HepG2 (cell line): Measurements from ENCODE around the gene MMGT1. TPM values are rescaled to one million over a fixed set of nuclear protein-coding genes. Genes with fewer than 3 reads are reported as not detected.

Experiments used
- ATAC-seq: fragments of 200-7000 bp; cut with Tn5 transposase; 3 replicates; pipeline ENCODE4 v1.9.1; 2020; ENCODE audit warnings: mild to moderate bottlenecking, moderate library complexity
- BruUV-seq: library from RNA; stranded (reverse); fragments of 400-500 nt; replicated peaks from 2 replicates; lab custom pipeline; 2021; lab: Mats Ljungman, UMichigan
- CTCF ChIA-PET: fragments of 300-600 bp; formaldehyde crosslinking; extraction: SDS; loops from one replicate; lab custom pipeline; 2021; ENCODE audit warnings: low total read pairs, inconsistent platforms, low intra/inter-chr PET ratio; lab: Yijun Ruan, JAX
- POLR2A ChIA-PET: fragments of 350-600 bp; sonication (Branson Sonifier 250); formaldehyde crosslinking; loops from one replicate; lab custom pipeline; 2020; ENCODE audit warnings: antibody characterized with exemption, inconsistent platforms; lab: Yijun Ruan, JAX
- DNase-seq: peaks from one replicate; pipeline ENCODE4 v3.0.0-alpha.2; 2015; ENCODE audit warnings: low spot score
- FAIRE-seq: peaks from 3 replicates; lab custom pipeline; 2011; peaks lifted over from hg19 to GRCh38; lab: Jason Lieb, UNC
- H2AFZ ChIP-seq: one replicate; pipeline ENCODE4 v1.6.1; 2011; ENCODE audit warnings: low read length, inconsistent platforms
- H3K27ac ChIP-seq: fragments of 300-600 bp; 3 replicates; pipeline ENCODE4 v1.8.0; 2011; ENCODE audit warnings: mixed run types, mild to moderate bottlenecking, mixed read lengths, low read length, inconsistent platforms; ENCODE audit not compliant: insufficient read depth; ENCODE audit errors: extremely low read length
- H3K27me3 ChIP-seq, 2 experiments: fragments of 200-600 bp in 1 of 2; 2 replicates in 1 of 2; 3 replicates in 1 of 2; pipeline versions ENCODE4 v1.6.0 to v1.8.0; 2011; ENCODE audit warnings: low read length in 2 of 2, mild to moderate bottlenecking in 2 of 2, moderate library complexity in 2 of 2, inconsistent platforms in 1 of 2; ENCODE audit not compliant: insufficient read depth in 2 of 2, control insufficient read depth in 1 of 2
- H3K36me3 ChIP-seq, 2 experiments: fragments of 200-600 bp in 1 of 2; replicated peaks in 1 of 2; 2 replicates in 1 of 2; 3 replicates in 1 of 2; pipeline versions ENCODE4 v1.5.1 to v1.8.0; 2011; ENCODE audit warnings: low read length in 2 of 2, inconsistent platforms in 1 of 2; ENCODE audit not compliant: insufficient read depth in 2 of 2, control insufficient read depth in 1 of 2
- H3K4me1 ChIP-seq: 2 replicates; pipeline ENCODE4 v1.5.1; 2012; ENCODE audit warnings: low read length, inconsistent platforms; ENCODE audit not compliant: insufficient read depth
- H3K4me2 ChIP-seq: 2 replicates; pipeline ENCODE4 v1.6.0; 2011; ENCODE audit warnings: low read depth, low read length, inconsistent platforms
- H3K4me3 ChIP-seq, 3 experiments: fragments of 200-600 bp in 1 of 3; sonication (generic), shearing (Covaris generic) in 1 of 3; replicated peaks in 1 of 3; 2 replicates each; pipeline ENCODE4 v1.5.1; 2011 to 2016; ENCODE audit warnings: low read length in 3 of 3, inconsistent platforms in 2 of 3, low read depth in 2 of 3, mild to moderate bottlenecking in 2 of 3, control low read depth in 1 of 3, mixed read lengths in 1 of 3; ENCODE audit not compliant: insufficient read depth in 1 of 3
- H3K79me2 ChIP-seq: one replicate; pipeline ENCODE4 v1.6.1; 2011; ENCODE audit warnings: low read length, inconsistent platforms; ENCODE audit not compliant: insufficient read depth
- H3K9ac ChIP-seq: 2 replicates; pipeline ENCODE4 v1.6.0; 2011; ENCODE audit warnings: mild to moderate bottlenecking, low read depth, low read length, inconsistent platforms; ENCODE audit not compliant: insufficient read depth
- H3K9me3 ChIP-seq: 2 replicates; pipeline ENCODE4 v1.5.1; 2012; ENCODE audit warnings: mild to moderate bottlenecking, low read length
- H4K20me1 ChIP-seq: 2 replicates; pipeline ENCODE4 v1.6.0; 2011; ENCODE audit warnings: inconsistent platforms, mild to moderate bottlenecking, low read length, moderate library complexity; ENCODE audit not compliant: insufficient read depth
- CTCF ChIP-seq: sonication (generic); formaldehyde crosslinking; IDR thresholded peaks from 2 replicates; pipeline ENCODE4 v1.5.0; 2020; ENCODE audit warnings: mild to moderate bottlenecking, missing genetic modification reagents, moderate library complexity
- FOXK2 ChIP-seq: fragments of 450-650 bp; IDR thresholded peaks from 2 replicates; pipeline ENCODE4 v1.6.1; 2016
- HNF1A ChIP-seq, 2 experiments: sonication (generic) in 1 of 2; formaldehyde crosslinking in 1 of 2; IDR thresholded peaks; 2 replicates each; pipeline versions ENCODE4 v1.4.0 to v1.6.1; 2016 to 2020; ENCODE audit warnings: borderline replicate concordance in 1 of 2, low read depth in 1 of 2, mild to moderate bottlenecking in 1 of 2, missing genetic modification reagents in 1 of 2
- JDP2 ChIP-seq: sonication (generic); formaldehyde crosslinking; IDR thresholded peaks from 2 replicates; pipeline ENCODE4 v1.8.1; 2022; ENCODE audit warnings: missing genetic modification reagents, borderline replicate concordance
- SAFB2 ChIP-seq: sonication (generic); formaldehyde crosslinking; IDR thresholded peaks from 2 replicates; pipeline ENCODE4 v1.5.1; 2020; ENCODE audit warnings: missing genetic modification reagents, low read depth, mild to moderate bottlenecking, borderline replicate concordance
- SMC3 ChIP-seq: IDR thresholded peaks from 2 replicates; pipeline ENCODE4 v1.6.1; 2011; ENCODE audit warnings: low read length, improper control_type of control experiment
- SRSF9 ChIP-seq: fragments of 200-400 bp; formaldehyde crosslinking; IDR thresholded peaks from 2 replicates; pipeline ENCODE4 v1.6.1; 2018; ENCODE audit warnings: borderline replicate concordance, mild to moderate bottlenecking, low read depth, low read length; ENCODE audit not compliant: insufficient read depth, poor library complexity, severe bottlenecking
- STAG1 ChIP-seq: sonication (generic); formaldehyde crosslinking; IDR thresholded peaks from 2 replicates; pipeline ENCODE4 v1.4.0; 2020; ENCODE audit warnings: missing genetic modification reagents
- ZC3H4 ChIP-seq: sonication (generic); formaldehyde crosslinking; IDR thresholded peaks from 2 replicates; pipeline ENCODE4 v1.4.0; 2020; ENCODE audit warnings: missing genetic modification reagents, borderline replicate concordance
- ZNF207 ChIP-seq: fragments of 450-650 bp; IDR thresholded peaks from 2 replicates; pipeline ENCODE4 v1.6.1; 2016; ENCODE audit warnings: antibody characterized with exemption, borderline replicate concordance
- WGBS: methylation state at CpG from one replicate; pipeline ENCODE4 v1.1.6; 2017; ENCODE audit warnings: low lambda C conversion rate; 5-methylcytosine and 5-hydroxymethylcytosine counted together
- in situ Hi-C: cut with HindIII; loops from 2 replicates; pipeline ENCODE4 v1.10.0; 2017; ENCODE audit warnings: low pct_unique_long_range_greater_than_20kb; ENCODE audit not compliant: extremely low pct_ligation_motif_present
- intact Hi-C: fragments of 100-400 bp; cut with micrococcal nuclease; formaldehyde crosslinking; loops from one replicate; pipeline ENCODE4 v1.10.0; 2022; ENCODE audit not compliant: unreplicated experiment
- polyA plus RNA-seq, 8 experiments: library from polyadenylated mRNA; depleted of rRNA in 3 of 8; stranded (reverse) in 7 of 8; unstranded in 1 of 8; fragments of >200 nt; fragmentation: Illumina TruSeq in 4 of 8; extraction: Trizol in 4 of 8; gene quantifications; 2 replicates each; pipeline versions ENCODE4 v1.2.1 to v1.2.3, GENCODE V29; 2011 to 2016; ENCODE audit warnings: low read depth in 4 of 8, missing spikeins in 1 of 8, mixed read lengths in 1 of 8; ENCODE audit not compliant: insufficient read depth in 1 of 8
- total RNA-seq, 5 experiments: library from RNA; depleted of rRNA; stranded (reverse); fragments of >200 nt; fragmentation: Illumina TruSeq; extraction: Trizol; gene quantifications; 2 replicates each; pipeline ENCODE4 v1.2.3, GENCODE V29; 2016; ENCODE audit warnings: low read depth in 1 of 5

Gene MMGT1
- total and polyA plus RNA-seq, 2 of the 13 experiments (the other 11 are each of a cell fraction or from before 2014, with no cell fraction given), result 7.5 to 8.8 TPM

GRCh38 chrX:135931644-135932487 is 41.9 kb downstream of the MMGT1 start:
- H3K27ac ChIP-seq, result no peak overlapping the region
- CTCF ChIA-PET, result no interaction called here
- ATAC-seq, result peak; percentile 89
- H3K4me3 ChIP-seq, result no peak overlapping the region
- H3K9me3 ChIP-seq, result no peaks in the 10 kb centered on the region
- POLR2A ChIA-PET, result no interaction called here
- no peaks in the 10 kb centered on the region for H4K20me1 ChIP-seq
- DNase-seq, result peak; percentile 15
- WGBS, result 22% methylated on average over 9 of the region's 19 CpGs
- intact Hi-C loops, result loop anchor here (5.0 kb wide), 1 partner anchor 305 kb away; no protein-coding TSS in a partner anchor
- peak; percentile 47 for TF ChIP-seq STAG1
- peak; percentile 70 for TF ChIP-seq CTCF
- no peak for TF ChIP-seq ZNF207
- no peak for TF ChIP-seq HNF1A (IDR thresholded peaks at IDR 0.05; ENCODE audit: low read depth)
- no peak for TF ChIP-seq HNF1A (CRISPR knock-in tag; IDR thresholded peaks at IDR 0.05; ENCODE audit: borderline replicate concordance)
- no peak for TF ChIP-seq ZC3H4 (CRISPR knock-in tag)
- TF ChIP-seq SMC3, result peak; percentile 8; the same call in 1 of the 2 replicates
- TF ChIP-seq FOXK2, result no peak
- no peak for TF ChIP-seq SRSF9
- no peak for TF ChIP-seq JDP2 (CRISPR knock-in tag)
- no peak for TF ChIP-seq SAFB2
- TF ChIP-seq, all 625 proteins: peak for 3
- H3K9ac ChIP-seq, result no peak overlapping the region
- in situ Hi-C loops, result no loop called here
- no TSS peak for BruUV-seq
- no peak overlapping the region for H3K4me2 ChIP-seq
- H3K27me3 ChIP-seq, result no peaks in the 10 kb centered on the region; a peak in 1 of 5 replicates
- no peaks in the 10 kb centered on the region for H3K79me2 ChIP-seq
- H3K36me3 ChIP-seq, result no peaks in the 10 kb centered on the region
- peak; percentile 57 for FAIRE-seq
- H2AFZ ChIP-seq, result no peak overlapping the region
- no peaks in the 10 kb centered on the region for H3K4me1 ChIP-seq
